CD4-positive, alpha-beta T cell treated with Interleukin-4 for 4 hours (primary cell): ENCODE measurements around the gene GGNBP2.
"Not testable (repeated sequence)": the region's sequence is repeated elsewhere in the genome, so short reads cannot be mapped to it uniquely, and the experiment has no call there.

Experiments
- DNase-seq: peaks from one replicate; pipeline ENCODE4 v3.0.0-alpha.2; 2020

Gene GGNBP2

GRCh38 chr17:36602924-36603384, 58.2 kb downstream of the GGNBP2 start:
- DNase-seq, result peak; percentile 74

GRCh38 chr17:36605028-36605427, 60.3 kb downstream of the GGNBP2 start:
- DNase-seq, result not testable (repeated sequence)

- DNase-seq, result no peak
Measured at GRCh38 chr17:36608280-36608679, 63.6 kb downstream of the GGNBP2 start.

- no peak for DNase-seq
Measured at GRCh38 chr17:36608794-36609497, 64.2 kb downstream of the GGNBP2 start.

- no peak for DNase-seq
Measured at GRCh38 chr17:36609498-36609862, 64.8 kb downstream of the GGNBP2 start.

GRCh38 chr17:36610474-36610873, 65.8 kb downstream of the GGNBP2 start:
- no peak for DNase-seq

GRCh38 chr17:36611345-36612072, 66.8 kb downstream of the GGNBP2 start:
- no peak for DNase-seq

- no peak for DNase-seq
Measured at GRCh38 chr17:36612323-36612722, 67.6 kb downstream of the GGNBP2 start.

GRCh38 chr17:36613155-36613554, 68.4 kb downstream of the GGNBP2 start:
- no peak for DNase-seq

GRCh38 chr17:36614081-36614480, 69.4 kb downstream of the GGNBP2 start:
- DNase-seq, result no peak

GRCh38 chr17:36614933-36615332, 70.2 kb downstream of the GGNBP2 start:
- DNase-seq, result no peak

GRCh38 chr17:36616061-36617029, 71.6 kb downstream of the GGNBP2 start:
- DNase-seq, result no peak

GRCh38 chr17:36617773-36618172, 73.1 kb downstream of the GGNBP2 start:
- DNase-seq, result no peak

GRCh38 chr17:36623281-36623680, 78.6 kb downstream of the GGNBP2 start:
- DNase-seq, result no peak

GRCh38 chr17:36625188-36625587, 80.5 kb downstream of the GGNBP2 start:
- no peak for DNase-seq

GRCh38 chr17:36627101-36627500, 82.4 kb downstream of the GGNBP2 start:
- DNase-seq, result no peak

GRCh38 chr17:36628576-36628975, 83.9 kb downstream of the GGNBP2 start:
- DNase-seq, result no peak

- peak; percentile 69 for DNase-seq
Measured at GRCh38 chr17:36629252-36629847, 84.6 kb downstream of the GGNBP2 start.

GRCh38 chr17:36629970-36630502, 85.3 kb downstream of the GGNBP2 start:
- no peak for DNase-seq

- DNase-seq, result no peak
Measured at GRCh38 chr17:36631022-36631421, 86.3 kb downstream of the GGNBP2 start.

- no peak for DNase-seq
Measured at GRCh38 chr17:36632916-36633771, 88.4 kb downstream of the GGNBP2 start.
